Esophagus muscularis mucosa (tissue), 4 donors: ENCODE results near the gene ITGAL. TPM values are rescaled to one million over a fixed set of nuclear protein-coding genes. Genes with fewer than 3 reads are reported as not detected.
A peak's percentile ranks its signal among the peaks of the same experiment; 100 is the strongest.

Experiments used
- DNase-seq: peaks from one replicate; pipeline ENCODE4 v3.0.0-alpha.2; 2017; ENCODE audit errors: extremely low spot score
- H3K27ac ChIP-seq, 4 donors: fragments of 200-600 bp; sonication (generic); replicated peaks in 1 of 4; 1 replicate in 3 of 4; 2 replicates in 1 of 4; pipeline ENCODE4 v1.5.1; 2016 to 2019; ENCODE audit warnings: mild to moderate bottlenecking in 1 of 4
- H3K27me3 ChIP-seq, 4 donors: fragments of 200-600 bp; sonication (generic); one replicate each; pipeline versions ENCODE4 v1.5.1 to v1.6.0; 2016 to 2019
- H3K36me3 ChIP-seq, 4 donors: fragments of 200-600 bp; sonication (generic); one replicate each; pipeline ENCODE4 v1.5.1; 2016 to 2019
- H3K4me1 ChIP-seq, 4 donors: fragments of 200-600 bp; sonication (generic); one replicate each; pipeline ENCODE4 v1.5.1; 2016 to 2019
- H3K4me3 ChIP-seq, 4 donors: fragments of 200-600 bp; sonication (generic); 1 replicate in 2 of 4; 2 replicates in 2 of 4; pipeline ENCODE4 v1.5.1; 2016 to 2019; ENCODE audit warnings: mild to moderate bottlenecking in 4 of 4, moderate library complexity in 1 of 4
- H3K9me3 ChIP-seq, 4 donors: fragments of 200-600 bp; sonication (generic); 1 replicate in 3 of 4; 2 replicates in 1 of 4; pipeline ENCODE4 v1.5.1; 2016 to 2019
- CTCF ChIP-seq, 3 experiments: fragments of 200-600 bp in 2 of 3; fragments of 450-650 bp in 1 of 3; sonication (generic) in 2 of 3; IDR thresholded peaks; one replicate each; pipeline ENCODE4 v1.5.1; 2017 to 2019; ENCODE audit warnings: antibody characterized with exemption in 3 of 3, mild to moderate bottlenecking in 2 of 3, moderate library complexity in 1 of 3
- EP300 ChIP-seq: sonication (generic); formaldehyde crosslinking; IDR thresholded peaks from one replicate; pipeline ENCODE4 v1.6.1; 2017; ENCODE audit warnings: antibody characterized with exemption
- POLR2A ChIP-seq: fragments of 450-650 bp; IDR thresholded peaks from one replicate; pipeline ENCODE4 v1.6.1; 2017; ENCODE audit warnings: antibody characterized with exemption, moderate library complexity, mild to moderate bottlenecking, low read depth
- POLR2AphosphoS5 ChIP-seq, 2 donors: sonication (generic); formaldehyde crosslinking; IDR thresholded peaks; one replicate each; pipeline ENCODE4 v1.6.1; 2017; ENCODE audit warnings: antibody characterized with exemption in 2 of 2
- WGBS: methylation state at CpG from one replicate; pipeline ENCODE4 v1.1.5; 2018; 5-methylcytosine and 5-hydroxymethylcytosine counted together
- intact Hi-C: fragments of 100-400 bp; cut with DNase I; formaldehyde crosslinking; loops from one replicate; pipeline ENCODE4 v1.15.1; 2023
- small RNA-seq, 3 donors: library from RNA; depleted of rRNA; stranded (forward); fragments of <200 nt; gene quantifications; one replicate each; pipeline ENCODE3, GENCODE V24; 2016
- total RNA-seq, 4 donors: library from RNA; depleted of rRNA; stranded (reverse); fragments of >200 nt; gene quantifications; one replicate each; pipeline versions ENCODE4 v1.1.0 to v1.2.1, GENCODE V29; 2016

ITGAL gene
- total RNA-seq, 4 donors from 2014 or later, result 1.5 to 2.7 (median 2.5) TPM

GRCh38 chr16:30569746-30570635 is 97.4 kb downstream of the ITGAL start:
- Histone ChIP-seq H3K9me3 (no peaks in the 10 kb centered on the region), H3K4me1 (peaks cover 22 to 29% (median 24%) of the 10 kb centered on the region in 4 donors), H3K27me3 (no peaks in the 10 kb centered on the region), H3K36me3 (peaks cover 0 to 10% (median 3%) of the 10 kb centered on the region in 4 donors), H3K4me3 (peak overlapping the region; percentile 87 to 95 (median 90)), H3K27ac (peak overlapping the region; percentile 95 to 100 (median 98))
- 87% methylated on average over 23 of the region's 44 CpGs for WGBS
- no peak for DNase-seq
- TF ChIP-seq CTCF (IDR thresholded peaks at IDR 0.05) (no peak), POLR2AphosphoS5 (IDR thresholded peaks at IDR 0.05) (no peak), EP300 (no peak), POLR2A (no peak)
- intact Hi-C loops, result no loop called here

- peaks cover 0 to 10% (median 3%) of the 10 kb centered on the region in 4 donors for H3K36me3 ChIP-seq
- TF ChIP-seq EP300, result no peak
- no peak for TF ChIP-seq POLR2A
- no peak for TF ChIP-seq CTCF (IDR thresholded peaks at IDR 0.05)
- no peak for TF ChIP-seq POLR2AphosphoS5 (IDR thresholded peaks at IDR 0.05)
- no peaks in the 10 kb centered on the region for H3K9me3 ChIP-seq
- peak overlapping the region; percentile 95 to 100 (median 98) for H3K27ac ChIP-seq
- H3K4me1 ChIP-seq, result peaks cover 22 to 29% (median 24%) of the 10 kb centered on the region in 4 donors
- H3K27me3 ChIP-seq, result no peaks in the 10 kb centered on the region
- intact Hi-C loops, result no loop called here
- no peak for DNase-seq
- WGBS, result 16% methylated on average over 11 of the region's 22 CpGs
- peak overlapping the region; percentile 87 to 95 (median 90) for H3K4me3 ChIP-seq
Observed at GRCh38 chr16:30570636-30571444, 98.3 kb downstream of the ITGAL start.

GRCh38 chr16:30571445-30572322 is 99.1 kb downstream of the ITGAL start, which contains the start of gene ZNF688:
Gene ZNF688, minus strand, starts transcription at chr16:30571714. Its CDS starts 85 bp downstream, at chr16:30571629.
- no peaks in the 10 kb centered on the region for H3K9me3 ChIP-seq
- H3K4me1 ChIP-seq, result peaks cover 22 to 29% (median 24%) of the 10 kb centered on the region in 4 donors
- DNase-seq, result peak; percentile 99
- H3K4me3 ChIP-seq, result peak within 1 kb of the TSS; percentile 87 to 95 (median 90)
- H3K27me3 ChIP-seq, result no peaks in the 10 kb centered on the region
- intact Hi-C loops, result no loop called here
- TF ChIP-seq EP300 (no peak), CTCF (IDR thresholded peaks at IDR 0.05) (no peak), POLR2AphosphoS5 (IDR thresholded peaks at IDR 0.05) (peak; percentile 82 to 86), POLR2A (peak; percentile 29)
- 0% methylated on average over 24 of the region's 67 CpGs for WGBS
- peak within 1 kb of the TSS; percentile 95 to 100 (median 98) for H3K27ac ChIP-seq
- H3K36me3 ChIP-seq, result peaks cover 0 to 13% (median 3%) of the 10 kb centered on the region in 4 donors

Small RNAs within 50 kb of the gene (small RNA-seq; reads per million reads assigned to genes)
- gene MIR4518 (0 reads per million in 3 donors), gene RF00019 (0 reads per million in 3 donors), gene RNU7-61P (0 reads per million in 3 donors)

Other genes starting within 250 kb of the ITGAL start
- 1 to 10 TPM in 1 of 4 donors, under 1 TPM in 3; under 0.01 to 4.1 (median 0.90) TPM for gene NPIPB13, start 224.3 kb upstream of the ITGAL start, total RNA-seq
- gene CD2BP2, start 117.4 kb upstream of the ITGAL start, total RNA-seq, result 10 to 100 TPM; 24.9 to 63.9 (median 41.8) TPM
- 10 to 100 TPM; 21.2 to 41.5 (median 29.4) TPM for gene TBC1D10B, start 102.2 kb upstream of the ITGAL start, total RNA-seq
- gene MYL11, start 97.9 kb upstream of the ITGAL start, total RNA-seq, result not detected
- gene SEPTIN1, start 90.2 kb upstream of the ITGAL start, total RNA-seq, result 1 to 10 TPM in 2 of 4 donors, under 1 TPM in 2; 0.86 to 2.5 (median 1.4) TPM
- gene ZNF48, start 77.3 kb upstream of the ITGAL start, total RNA-seq, result 10 to 100 TPM in 3 of 4 donors, 1 to 10 TPM in 1; 8.3 to 17.6 (median 12.8) TPM
- gene ZNF771, start 65.1 kb upstream of the ITGAL start, total RNA-seq, result 10 to 100 TPM; 20.1 to 25.3 (median 22.7) TPM
- 10 to 100 TPM; 11.1 to 21.7 (median 14.1) TPM for gene DCTPP1, start 42.7 kb upstream of the ITGAL start, total RNA-seq
- 10 to 100 TPM; 26.5 to 37.6 (median 33.8) TPM for gene SEPHS2, start 26.9 kb upstream of the ITGAL start, total RNA-seq
- gene ZNF768, start 53.8 kb downstream of the ITGAL start, total RNA-seq, result 10 to 100 TPM; 46.9 to 91.5 (median 64.0) TPM
- 10 to 100 TPM; 15.2 to 29.6 (median 22.3) TPM for gene ZNF747, start 62.1 kb downstream of the ITGAL start, total RNA-seq
- 10 to 100 TPM in 3 of 4 donors, 1 to 10 TPM in 1; 8.7 to 14.0 (median 11.3) TPM for gene ZNF764, start 85.6 kb downstream of the ITGAL start, total RNA-seq
- gene ZNF688, start 99.0 kb downstream of the ITGAL start, total RNA-seq, result 10 to 100 TPM; 17.6 to 33.4 (median 23.5) TPM
- gene ZNF785, start 113.0 kb downstream of the ITGAL start, total RNA-seq, result 10 to 100 TPM in 1 of 4 donors, 1 to 10 TPM in 3; 6.8 to 10.9 (median 7.3) TPM
- 10 to 100 TPM in 3 of 4 donors, 1 to 10 TPM in 1; 9.1 to 14.5 (median 13.9) TPM for gene ZNF689, start 137.6 kb downstream of the ITGAL start, total RNA-seq
- 10 to 100 TPM; 30.3 to 54.0 (median 41.2) TPM for gene PRR14, start 178.2 kb downstream of the ITGAL start, total RNA-seq
- gene FBRS, start 185.7 kb downstream of the ITGAL start, total RNA-seq, result 10 to 100 TPM; 26.2 to 63.4 (median 37.8) TPM
- 10 to 100 TPM; 31.6 to 59.3 (median 41.0) TPM for gene SRCAP, start 226.4 kb downstream of the ITGAL start, total RNA-seq